RPMI8226 (cell line): ENCODE results near the gene GALNT2.

Source experiments
- DNase-seq: peaks from one replicate; pipeline ENCODE4 v3.0.0-alpha.2; 2015

Gene GALNT2

GRCh38 chr1:230136453-230137336, 69.7 kb downstream of the GALNT2 start:
- DNase-seq = no peak

GRCh38 chr1:230137337-230137815, 70.3 kb downstream of the GALNT2 start:
- no peak for DNase-seq

GRCh38 chr1:230138561-230139239, 71.7 kb downstream of the GALNT2 start:
- no peak for DNase-seq

GRCh38 chr1:230139315-230139714, 72.3 kb downstream of the GALNT2 start:
- no peak for DNase-seq

- no peak for DNase-seq
Measured at GRCh38 chr1:230139741-230140140, 72.7 kb downstream of the GALNT2 start.

- no peak for DNase-seq
Measured at GRCh38 chr1:230140221-230141020, 73.4 kb downstream of the GALNT2 start.

GRCh38 chr1:230141021-230141648, 74.1 kb downstream of the GALNT2 start:
- no peak for DNase-seq

GRCh38 chr1:230141797-230142607, 75.0 kb downstream of the GALNT2 start:
- no peak for DNase-seq

GRCh38 chr1:230142608-230143210, 75.7 kb downstream of the GALNT2 start:
- no peak for DNase-seq

GRCh38 chr1:230143534-230143933, 76.5 kb downstream of the GALNT2 start:
- DNase-seq = no peak

- no peak for DNase-seq
Measured at GRCh38 chr1:230144010-230144614, 77.1 kb downstream of the GALNT2 start.

GRCh38 chr1:230144758-230145504, 77.9 kb downstream of the GALNT2 start:
- DNase-seq = no peak

- DNase-seq = no peak
Measured at GRCh38 chr1:230145505-230145899, 78.5 kb downstream of the GALNT2 start.

GRCh38 chr1:230145953-230146476, 79.0 kb downstream of the GALNT2 start:
- no peak for DNase-seq

- no peak for DNase-seq
Measured at GRCh38 chr1:230146709-230147108, 79.7 kb downstream of the GALNT2 start.

GRCh38 chr1:230147253-230148125, 80.5 kb downstream of the GALNT2 start:
- DNase-seq = no peak

GRCh38 chr1:230148126-230148652, 81.2 kb downstream of the GALNT2 start:
- no peak for DNase-seq

- DNase-seq = no peak
Measured at GRCh38 chr1:230148768-230149469, 81.9 kb downstream of the GALNT2 start.
